ENCODE data around the gene FMO2. TPM values are rescaled to one million over a fixed set of nuclear protein-coding genes. Genes with fewer than 3 reads are reported as not detected.
"Not testable (repeated sequence)": the region's sequence is repeated elsewhere in the genome, so short reads cannot be mapped to it uniquely, and the experiment has no call there.

FMO2 gene
- total RNA-seq, 1 experiment from 2014 or later: not detected

DNA sequence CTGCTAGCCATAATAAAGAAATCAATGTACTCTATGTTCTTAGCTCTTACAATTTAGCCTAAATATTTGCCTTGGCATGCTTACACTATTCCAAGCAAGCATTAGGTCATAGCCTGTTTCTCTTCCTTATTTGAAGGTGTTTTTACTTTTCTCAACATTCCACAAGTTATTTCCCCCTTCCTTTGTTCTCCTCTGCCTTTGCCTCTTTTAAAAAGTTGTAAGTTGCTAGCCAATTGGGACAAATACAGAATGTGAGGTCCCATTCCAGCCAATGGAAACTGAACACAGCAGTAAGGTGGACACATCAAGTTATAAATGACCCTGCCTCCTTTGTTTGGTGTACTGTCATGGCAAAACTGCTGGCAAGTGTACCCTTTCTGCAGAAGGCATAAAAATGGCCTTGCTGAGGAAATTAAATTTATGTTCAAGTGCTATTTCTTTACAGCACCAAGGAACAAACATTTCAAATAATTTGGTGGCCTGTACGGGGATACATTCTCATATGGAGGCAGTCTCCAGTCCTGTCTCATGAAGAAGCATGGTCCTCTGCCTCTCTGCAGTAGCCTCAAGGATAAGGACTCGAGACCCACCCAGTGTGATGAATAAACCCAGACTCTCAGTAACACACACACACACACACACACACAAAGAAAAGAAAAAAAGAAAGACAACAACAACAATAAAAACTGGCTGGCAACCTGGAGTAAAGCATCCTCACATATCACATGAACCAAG, 34.4 kb downstream of the FMO2 start:
- DNase-seq (ENCODE audit: low read depth): no peak

DNA sequence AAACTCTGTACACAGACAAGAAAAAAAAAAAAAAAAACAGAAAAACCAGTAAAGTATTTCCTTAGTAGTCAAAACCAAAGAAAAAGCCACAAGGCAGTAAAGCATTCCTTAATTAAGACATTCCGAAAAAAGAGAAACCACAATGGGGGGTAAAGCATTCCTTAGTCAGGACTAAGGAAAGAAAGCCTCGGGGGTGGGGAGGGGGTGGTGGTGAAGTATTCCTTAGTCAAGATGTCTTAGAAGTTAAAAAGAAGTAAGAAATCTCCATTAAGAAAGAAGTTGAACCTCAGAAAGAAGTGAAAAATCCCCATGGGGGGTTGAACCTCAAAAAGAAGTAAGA, 35.0 kb downstream of the FMO2 start:
- peak; percentile 54 for DNase-seq (ENCODE audit: low read depth)

DNA sequence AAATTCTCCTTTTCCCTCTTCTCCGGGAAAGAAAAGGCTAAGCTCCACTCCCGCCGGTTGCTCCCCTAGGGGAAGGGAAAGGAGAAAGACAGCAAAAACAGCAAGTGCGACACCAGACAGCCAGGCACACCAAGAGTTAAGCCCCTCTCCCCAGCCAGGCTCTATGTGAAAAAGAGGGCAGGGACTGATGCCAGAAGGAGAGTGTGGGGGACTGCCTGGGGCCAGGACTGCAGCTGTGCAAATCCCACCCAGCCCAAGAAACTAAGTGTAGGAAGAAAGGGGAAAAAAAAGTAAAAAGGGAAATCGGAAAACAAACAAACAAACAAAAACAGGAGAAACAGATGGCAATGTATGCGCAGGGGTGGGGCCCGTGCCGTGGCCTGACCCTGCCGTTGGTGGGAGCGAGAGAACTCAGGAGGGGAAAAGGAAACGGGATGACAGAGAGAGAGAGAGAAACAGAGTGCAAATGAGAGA, 35.5 kb downstream of the FMO2 start:
- no peak for DNase-seq (ENCODE audit: low read depth)

DNA sequence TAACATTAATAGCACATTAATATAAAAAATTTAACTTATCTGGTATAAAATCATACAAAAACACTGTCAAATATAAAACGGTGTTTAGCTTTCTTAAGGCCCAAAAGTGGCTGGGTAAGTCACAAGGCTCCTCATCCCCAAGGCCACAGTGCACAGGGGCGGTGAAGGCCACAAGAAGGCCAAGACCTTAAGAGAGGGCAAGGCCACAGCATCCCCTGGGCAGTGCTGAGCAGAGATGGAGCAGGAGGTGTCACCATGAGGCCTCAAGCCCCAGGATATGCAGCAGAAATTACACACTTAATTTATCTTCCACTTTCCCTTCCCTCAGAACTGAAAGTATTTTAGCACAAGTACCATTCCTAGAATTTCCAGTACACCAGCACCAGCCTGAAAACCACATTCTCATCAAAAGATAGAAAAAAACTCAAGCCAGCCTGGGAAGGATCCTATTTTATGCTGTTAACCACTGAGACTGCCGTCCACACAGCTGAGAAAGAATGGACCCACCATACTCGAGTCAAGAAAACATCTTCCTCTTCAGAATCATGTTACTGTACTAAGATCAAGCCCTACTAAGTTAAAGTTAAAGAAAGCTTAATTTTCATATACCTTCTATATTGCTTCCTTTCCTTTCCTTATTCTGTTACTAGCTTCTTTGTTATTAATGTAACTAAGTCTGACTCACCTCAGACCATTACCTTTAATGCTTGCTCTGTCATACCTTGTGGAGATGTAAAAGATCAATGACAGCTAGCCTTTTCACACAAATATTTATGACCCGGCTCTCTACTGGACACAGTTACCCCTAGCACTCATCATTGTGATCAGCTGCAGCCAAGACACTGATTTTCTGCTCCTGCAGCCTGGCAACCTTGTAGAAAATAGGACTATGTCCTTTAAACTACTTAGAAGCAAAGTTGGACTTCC, 36.8 kb downstream of the FMO2 start:
- DNase-seq (ENCODE audit: low read depth): no peak

DNA sequence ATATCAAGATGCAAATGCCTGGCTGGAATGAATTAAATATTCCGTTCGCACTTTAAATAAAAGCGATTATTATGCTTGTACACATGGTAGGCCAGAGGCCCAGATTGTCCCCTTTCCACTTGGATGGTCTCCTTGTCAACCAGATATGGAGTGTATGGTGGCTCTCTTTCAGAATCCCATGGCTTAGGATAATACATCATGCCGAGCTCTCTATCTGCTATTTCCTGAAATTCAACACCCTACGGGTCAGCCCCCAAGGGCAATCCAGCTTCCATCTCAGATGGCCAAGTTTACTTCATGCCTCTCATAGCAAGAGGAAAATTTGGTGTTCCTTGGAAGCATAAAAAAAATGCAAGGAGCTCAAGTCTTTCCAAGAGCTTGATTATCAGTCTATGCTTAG, 37.8 kb downstream of the FMO2 start:
- DNase-seq (ENCODE audit: low read depth): no peak

DNA sequence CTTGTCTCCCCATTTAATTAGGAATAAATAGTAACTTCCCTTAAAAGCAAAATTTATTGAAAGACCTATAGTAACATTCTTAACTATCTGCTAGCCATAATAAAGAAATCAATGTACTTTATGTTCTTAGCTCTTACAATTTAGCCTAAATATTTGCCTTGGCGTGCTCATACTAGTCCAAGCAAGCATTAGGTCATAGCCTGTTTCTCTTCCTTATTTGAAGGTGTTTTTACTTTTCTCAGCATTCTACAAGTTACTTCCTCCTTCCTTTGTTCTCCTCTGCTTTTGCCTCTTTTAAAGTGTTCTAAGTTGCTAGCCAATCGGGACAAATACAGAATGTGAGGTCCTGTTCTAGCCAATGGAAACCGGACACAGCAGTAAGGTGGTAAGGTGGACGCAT, 39.2 kb downstream of the FMO2 start:
- DNase-seq (ENCODE audit: low read depth): not testable (repeated sequence)

- DNase-seq (ENCODE audit: low read depth): peak; percentile 56
Observed at GRCh38 chr1:171226747-171227370, 41.8 kb downstream of the FMO2 start.

DNA sequence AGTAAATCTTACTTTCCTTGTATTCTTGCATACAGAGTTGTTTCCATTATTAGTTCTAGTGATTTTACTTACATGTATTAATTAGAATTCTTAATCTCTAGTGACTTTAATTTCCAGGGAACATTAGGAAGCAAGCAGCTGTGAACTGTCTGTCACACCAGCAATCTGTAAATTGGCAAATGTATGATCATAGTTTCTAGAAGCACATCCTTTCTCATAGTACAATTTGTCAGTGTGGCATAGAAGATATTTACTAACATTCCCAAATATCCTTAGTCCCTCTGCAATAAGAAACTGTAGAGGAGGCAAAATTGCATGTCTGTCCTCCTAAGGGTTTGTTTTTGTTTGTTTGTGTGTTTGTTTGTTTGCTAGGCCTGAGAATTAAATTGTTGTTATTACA, 46.2 kb downstream of the FMO2 start:
- DNase-seq (ENCODE audit: low read depth): no peak

DNA sequence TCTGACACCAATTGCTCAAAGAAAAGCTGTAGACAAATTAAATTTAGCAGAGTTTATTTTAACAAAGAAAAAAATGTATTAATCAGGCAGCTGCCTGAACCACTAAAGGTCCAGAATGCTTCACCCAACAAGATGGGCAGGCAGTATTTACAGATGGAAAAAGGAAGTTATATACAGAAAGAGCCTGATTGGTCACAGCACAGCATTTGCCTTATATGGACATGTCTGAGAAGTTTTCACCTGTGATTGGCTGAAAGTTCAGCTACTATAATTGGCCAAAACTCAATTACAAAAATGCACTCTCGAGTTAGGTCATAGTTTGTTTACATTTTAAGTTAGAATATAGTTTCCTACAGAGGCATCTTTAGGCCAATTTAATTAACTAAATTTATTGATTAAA, 48.1 kb downstream of the FMO2 start:
- DNase-seq (ENCODE audit: low read depth): no peak

DNA sequence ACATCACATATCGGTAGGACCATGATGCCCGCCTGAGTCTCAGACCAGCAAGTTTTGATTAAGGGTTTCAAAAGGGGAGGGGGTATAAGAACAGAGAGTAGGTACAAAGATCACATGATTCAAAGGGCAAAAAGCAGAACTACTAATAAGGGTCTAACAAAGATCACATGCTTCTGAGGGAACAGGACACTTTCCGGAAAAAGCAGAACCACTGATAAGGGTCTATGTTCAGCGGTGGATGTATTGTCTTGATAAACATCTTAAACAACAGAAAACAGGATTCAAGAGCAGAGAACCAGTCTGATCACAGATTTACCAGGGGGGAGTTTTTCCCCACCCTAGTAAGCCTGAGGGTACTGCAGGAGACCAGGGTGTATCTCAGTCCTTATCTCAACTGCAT, 51.1 kb downstream of the FMO2 start:
- not testable (repeated sequence) for DNase-seq (ENCODE audit: low read depth)

- no peak for DNase-seq (ENCODE audit: low read depth)
Observed at GRCh38 chr1:171243878-171244277, 58.8 kb downstream of the FMO2 start.

DNA sequence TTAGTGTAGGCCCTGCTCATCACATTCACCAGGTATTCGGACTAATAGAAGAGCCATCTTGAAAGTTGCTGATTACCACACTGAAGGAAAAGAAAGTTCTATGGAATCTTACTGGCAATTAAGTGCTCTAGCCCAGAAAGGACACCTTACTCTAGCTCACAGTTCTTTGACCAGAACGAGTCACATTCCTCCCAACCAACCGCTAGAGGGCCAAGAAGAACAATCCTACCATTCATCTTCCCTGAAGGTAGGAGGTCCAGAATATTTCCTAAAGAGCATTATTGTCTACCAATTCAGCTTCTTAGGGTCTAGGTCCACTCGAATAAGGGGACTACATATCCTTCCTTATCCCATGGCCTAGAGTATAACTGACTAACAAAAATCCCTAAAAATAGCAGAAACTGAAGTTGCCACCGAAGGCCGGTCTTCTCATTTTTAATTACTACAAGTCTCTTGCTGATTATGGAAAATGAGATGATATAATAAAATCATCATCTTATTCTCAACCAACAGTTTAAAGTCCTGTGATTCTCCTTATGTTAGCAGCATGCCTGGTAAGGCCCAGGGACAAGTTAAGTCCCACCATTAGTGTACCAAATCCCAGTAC, 60.5 kb downstream of the FMO2 start:
- peak; percentile 38 for DNase-seq (ENCODE audit: low read depth)

GRCh38 chr1:171247501-171247900, 62.4 kb downstream of the FMO2 start:
- DNase-seq (ENCODE audit: low read depth): no peak

- DNase-seq (ENCODE audit: low read depth): no peak
Observed at GRCh38 chr1:171248302-171248701, 63.2 kb downstream of the FMO2 start, which contains the start of gene FMO1. Gene FMO1, plus strand, starts transcription at chr1:171248494. Its CDS starts 9,594 bp downstream, at chr1:171258088.

GRCh38 chr1:171248841-171249240, 63.7 kb downstream of the FMO2 start:
- no peak for DNase-seq (ENCODE audit: low read depth)

DNA sequence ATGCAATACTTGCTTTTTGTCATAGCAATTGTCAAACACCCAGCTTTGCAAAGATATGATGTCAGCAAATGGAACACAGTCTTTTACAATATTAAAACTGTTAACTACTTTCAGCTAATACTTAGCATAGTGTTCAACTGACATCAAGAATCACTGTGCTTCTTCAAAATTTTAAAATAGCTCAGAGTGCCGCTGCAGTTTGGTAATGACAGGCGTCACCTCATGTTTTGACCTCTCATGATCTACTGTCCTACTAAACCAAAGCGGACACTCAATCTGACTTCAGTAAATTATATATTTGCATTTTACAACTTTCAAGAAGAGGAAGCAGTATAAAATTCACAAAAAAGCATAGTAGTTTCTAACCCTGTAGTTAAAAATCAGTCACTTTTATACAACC, 65.2 kb downstream of the FMO2 start:
- DNase-seq (ENCODE audit: low read depth): no peak

- no peak for DNase-seq (ENCODE audit: low read depth)
Observed at GRCh38 chr1:171251042-171251951, 66.2 kb downstream of the FMO2 start.

DNA sequence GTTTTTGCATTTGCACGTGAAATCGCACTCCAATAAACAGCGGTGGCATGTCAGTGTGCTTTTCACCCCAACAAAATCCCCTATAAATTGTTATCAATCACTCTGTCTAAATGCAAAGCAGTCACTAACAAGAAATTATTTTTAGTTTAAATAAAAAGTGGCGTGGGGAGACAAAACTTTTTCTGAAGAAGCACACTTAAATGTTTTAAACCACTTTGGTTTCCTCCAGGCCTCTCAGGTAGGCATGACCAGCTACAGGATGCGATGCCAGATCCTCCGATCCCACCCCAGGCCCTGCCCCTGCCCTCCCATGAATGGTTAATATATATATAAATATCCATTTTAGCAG, 66.8 kb downstream of the FMO2 start:
- DNase-seq (ENCODE audit: low read depth): no peak

DNA sequence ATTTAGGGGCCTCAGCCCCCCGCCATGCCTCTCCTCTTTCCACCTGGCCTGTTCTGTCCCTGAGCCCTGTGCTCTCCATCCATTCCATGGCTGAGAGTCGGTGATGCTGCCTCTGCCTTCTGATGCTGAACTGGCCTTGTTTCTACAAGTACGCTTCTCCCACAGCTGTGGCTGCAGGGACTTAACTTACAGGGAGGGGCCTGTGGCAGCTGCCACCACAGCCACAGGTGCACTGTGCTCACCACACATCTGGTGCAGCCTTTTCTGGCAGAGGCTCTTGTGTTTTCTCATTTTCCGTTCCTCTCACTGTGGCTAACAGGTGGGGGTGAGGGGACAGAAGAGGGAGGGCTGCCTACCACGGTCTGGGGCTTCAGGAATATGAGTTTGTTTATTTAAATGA, 67.4 kb downstream of the FMO2 start:
- DNase-seq (ENCODE audit: low read depth): peak; percentile 20

DNA sequence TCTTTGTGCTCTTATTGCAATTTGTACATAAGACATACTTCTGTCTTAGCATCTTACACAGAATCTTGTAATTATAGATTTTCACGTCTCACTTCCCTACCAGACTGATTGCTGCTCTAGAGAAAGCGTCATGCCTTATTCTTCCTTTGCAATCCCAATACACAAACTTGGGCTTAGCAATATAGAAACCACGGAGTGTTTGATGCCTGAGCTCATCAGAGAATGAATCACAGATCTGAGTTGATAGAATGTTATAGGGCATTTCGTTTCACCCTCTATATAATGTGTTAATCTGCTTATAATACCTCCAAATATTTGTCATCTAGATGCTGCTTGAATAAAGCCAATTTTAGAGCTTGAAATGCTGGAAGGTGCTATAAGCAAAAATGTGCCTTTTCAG, 69.8 kb downstream of the FMO2 start:
- DNase-seq (ENCODE audit: low read depth): no peak

Measured in LHCN-M2 (cell line).